ENCODE measurements around the gene TRIM54. TPM values are rescaled to one million over a fixed set of nuclear protein-coding genes. Genes with fewer than 3 reads are reported as not detected.

The TRIM54 gene
- total RNA-seq, 2 experiments from 2014 or later: not detected

- intact Hi-C loops (cut with DNase I, micrococcal nuclease): no loop called here
- Mint-ChIP-seq H3K9me3 (no peaks in the 10 kb centered on the region), H3K27me3 (peaks cover 67% of the 10 kb centered on the region), H3K4me3 (no peak overlapping the region), H3K36me3 (ENCODE audit: low read depth) (no peaks in the 10 kb centered on the region), H3K4me1 (ENCODE audit: low read depth) (no peaks in the 10 kb centered on the region), H3K27ac (no peak overlapping the region)
- Histone ChIP-seq H3K4me3 (ENCODE audit: low read length) (no peak overlapping the region), H3K4me1 (ENCODE audit: insufficient read depth, low read length) (no peaks in the 10 kb centered on the region), H3K9me3 (ENCODE audit: control insufficient read depth in 1 of 2, insufficient read depth in 1 of 2, low read length in 2 of 2) (peaks cover 0 to 5% of the 10 kb centered on the region in 2 experiments), H3K27ac (ENCODE audit: low read depth in 1 of 2, low read length in 2 of 2) (no peak overlapping the region), H3K27me3 (ENCODE audit: control insufficient read depth in 1 of 2, insufficient read depth in 2 of 2, low read length in 2 of 2) (peaks cover 42 to 61% of the 10 kb centered on the region in 2 experiments), H3K36me3 (ENCODE audit: insufficient read depth, low read length) (no peaks in the 10 kb centered on the region)
- DNase-seq (no peak), ATAC-seq (ENCODE audit: poor library complexity) (no peak)
- ChIA-PET POLR2A (no interaction called here), CTCF (no interaction called here)
- TF ChIP-seq CTCF (IDR thresholded peaks at IDR 0.05): no peak
Measured at GRCh38 chr2:27255660-27256059, 26.6 kb upstream of the TRIM54 start.

DNA sequence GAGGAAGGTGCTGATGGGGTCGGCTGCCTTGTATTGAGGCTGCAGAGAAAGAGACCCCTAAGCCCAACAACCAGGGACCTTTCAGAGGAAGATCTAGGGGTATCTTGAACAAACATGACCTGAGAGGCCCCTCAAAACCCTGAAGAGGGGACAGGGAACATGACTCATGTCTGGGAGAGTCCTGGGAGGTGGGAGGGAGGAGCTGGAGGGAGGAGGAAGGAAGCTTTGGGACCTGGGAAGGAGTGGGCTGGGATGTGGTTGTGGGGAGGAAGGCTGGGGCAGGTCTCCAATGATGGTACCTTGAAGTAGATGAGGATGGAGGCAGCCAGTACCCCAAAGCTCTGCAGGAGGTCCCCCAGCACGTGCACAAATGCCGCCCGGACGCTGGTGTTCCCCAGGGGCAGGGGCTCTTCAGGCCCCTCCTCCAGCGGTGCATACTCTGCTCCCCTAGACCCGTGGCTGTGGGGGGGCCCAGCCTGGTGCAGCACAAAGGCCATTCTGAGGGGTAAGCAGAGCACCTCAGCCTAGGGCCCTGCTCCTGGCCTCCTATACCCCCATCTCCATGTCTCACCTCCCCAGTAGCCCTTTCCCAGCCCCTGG is 25.3 kb upstream of the TRIM54 start:
- no peak overlapping the region for H3K27ac Mint-ChIP-seq
- no peak for TF ChIP-seq CTCF (IDR thresholded peaks at IDR 0.05)
- H3K4me3 Mint-ChIP-seq: no peak overlapping the region
- ChIA-PET POLR2A (no interaction called here), CTCF (no interaction called here)
- no peak overlapping the region for H3K4me3 ChIP-seq (ENCODE audit: low read length)
- H3K36me3 ChIP-seq (ENCODE audit: insufficient read depth, low read length): no peaks in the 10 kb centered on the region
- ATAC-seq (ENCODE audit: poor library complexity) (no peak), DNase-seq (no peak)
- H3K27ac ChIP-seq (ENCODE audit: low read depth in 1 of 2, low read length in 2 of 2): no peak overlapping the region
- peaks cover 12% of the 10 kb centered on the region for H3K4me1 Mint-ChIP-seq (ENCODE audit: low read depth)
- peaks cover 52 to 73% of the 10 kb centered on the region in 2 experiments for H3K27me3 ChIP-seq (ENCODE audit: control insufficient read depth in 1 of 2, insufficient read depth in 2 of 2, low read length in 2 of 2)
- H3K9me3 ChIP-seq (ENCODE audit: control insufficient read depth in 1 of 2, insufficient read depth in 1 of 2, low read length in 2 of 2): peaks cover 0 to 5% of the 10 kb centered on the region in 2 experiments
- no peaks in the 10 kb centered on the region for H3K9me3 Mint-ChIP-seq
- H3K27me3 Mint-ChIP-seq: peaks cover 68% of the 10 kb centered on the region
- peaks cover 8% of the 10 kb centered on the region for H3K4me1 ChIP-seq (ENCODE audit: insufficient read depth, low read length)
- intact Hi-C loops (cut with DNase I, micrococcal nuclease): no loop called here
- H3K36me3 Mint-ChIP-seq (ENCODE audit: low read depth): no peaks in the 10 kb centered on the region

GRCh38 chr2:27258051-27258450 is 24.2 kb upstream of the TRIM54 start:
- Mint-ChIP-seq H3K27ac (no peak overlapping the region), H3K4me1 (ENCODE audit: low read depth) (peaks cover 13% of the 10 kb centered on the region), H3K27me3 (peaks cover 67% of the 10 kb centered on the region), H3K4me3 (no peak overlapping the region), H3K9me3 (no peaks in the 10 kb centered on the region), H3K36me3 (ENCODE audit: low read depth) (no peaks in the 10 kb centered on the region)
- ChIA-PET POLR2A (no interaction called here), CTCF (no interaction called here)
- no peak for TF ChIP-seq CTCF (IDR thresholded peaks at IDR 0.05)
- peaks cover 52 to 81% of the 10 kb centered on the region in 2 experiments for H3K27me3 ChIP-seq (ENCODE audit: control insufficient read depth in 1 of 2, insufficient read depth in 2 of 2, low read length in 2 of 2)
- peaks cover 0 to 9% of the 10 kb centered on the region in 2 experiments for H3K9me3 ChIP-seq (ENCODE audit: control insufficient read depth in 1 of 2, insufficient read depth in 1 of 2, low read length in 2 of 2)
- no peak overlapping the region for H3K27ac ChIP-seq (ENCODE audit: low read depth in 1 of 2, low read length in 2 of 2)
- H3K36me3 ChIP-seq (ENCODE audit: insufficient read depth, low read length): no peaks in the 10 kb centered on the region
- intact Hi-C loops (cut with DNase I, micrococcal nuclease): no loop called here
- no peak overlapping the region for H3K4me3 ChIP-seq (ENCODE audit: low read length)
- no peak for ATAC-seq (ENCODE audit: poor library complexity)
- DNase-seq: no peak
- H3K4me1 ChIP-seq (ENCODE audit: insufficient read depth, low read length): peaks cover 18% of the 10 kb centered on the region
